ENCODE data around the gene APCS.

Gene APCS
- 0 reads per million in 2 donors for total RNA-seq

- DNase-seq: no peak
Measured at GRCh38 chr1:159587461-159587951, at the start of gene APCS. Gene APCS (plus strand): TSS chr1:159587826. CDS start chr1:159587922, 96 bp downstream.

- DNase-seq: no peak
Measured at GRCh38 chr1:159548126-159548525, 39.5 kb upstream of the APCS start.

GRCh38 chr1:159554261-159554660 lies 33.4 kb upstream of the APCS start:
- DNase-seq: no peak

GRCh38 chr1:159554696-159555095 lies 32.9 kb upstream of the APCS start:
- no peak for DNase-seq

GRCh38 chr1:159556931-159557369 lies 30.7 kb upstream of the APCS start:
- no peak for DNase-seq

GRCh38 chr1:159560599-159560998 lies 27.0 kb upstream of the APCS start:
- no peak for DNase-seq

- DNase-seq: no peak
Measured at GRCh38 chr1:159561497-159561896, 26.1 kb upstream of the APCS start.

GRCh38 chr1:159562680-159563079 lies 24.9 kb upstream of the APCS start:
- no peak for DNase-seq

- DNase-seq: no peak
Measured at GRCh38 chr1:159577446-159577845, 10.2 kb upstream of the APCS start.

- no peak for DNase-seq
Measured at GRCh38 chr1:159580340-159580739, 7.3 kb upstream of the APCS start.

GRCh38 chr1:159581422-159581821 lies 6.2 kb upstream of the APCS start:
- no peak for DNase-seq

GRCh38 chr1:159584536-159584935 lies 3.1 kb upstream of the APCS start:
- no peak for DNase-seq

GRCh38 chr1:159591981-159592380 lies 4.4 kb downstream of the APCS start:
- no peak for DNase-seq

GRCh38 chr1:159594625-159595405 lies 7.2 kb downstream of the APCS start:
- DNase-seq: no peak

GRCh38 chr1:159598196-159598595 lies 10.6 kb downstream of the APCS start:
- no peak for DNase-seq

GRCh38 chr1:159600894-159601293 lies 13.3 kb downstream of the APCS start:
- no peak for DNase-seq

- DNase-seq: no peak
Measured at GRCh38 chr1:159602501-159602999, 14.9 kb downstream of the APCS start.

GRCh38 chr1:159612211-159612885 lies 24.7 kb downstream of the APCS start:
- no peak for DNase-seq

GRCh38 chr1:159632922-159633321 lies 45.3 kb downstream of the APCS start:
- DNase-seq: no peak

Data from T-helper 9 cell (primary cell).